Right lobe of liver (tissue), 4 donors: ENCODE measurements around the gene ADPRHL1.

Experiments used
- CTCF ChIP-seq, 4 donors: fragments of 200-600 bp in 3 of 4; fragments of 450-650 bp in 1 of 4; IDR thresholded peaks; one replicate each; pipeline versions ENCODE4 v1.5.1 to v1.8.0; 2016 to 2022; ENCODE audit warnings: antibody characterized with exemption in 4 of 4, mild to moderate bottlenecking in 2 of 4
- POLR2A ChIP-seq: fragments of 450-650 bp; IDR thresholded peaks from one replicate; pipeline ENCODE4 v1.6.1; 2017; ENCODE audit warnings: antibody characterized with exemption, mild to moderate bottlenecking
- donor health status: DM: no; HTN: no; CAD: no.
- donor health status: DM: no; HTN: no; CAD: no.
- donor health status: DM: no; HTN: yes; CAD: no.

GRCh38 chr13:113393226-113393562 is 60.1 kb downstream of the ADPRHL1 start:
- no peak for TF ChIP-seq POLR2A
- TF ChIP-seq CTCF (IDR thresholded peaks at IDR 0.05), result no peak
